ENCODE results near the gene EPS8L2. TPM values are rescaled to one million over a fixed set of nuclear protein-coding genes. Genes with fewer than 3 reads are reported as not detected.

EPS8L2 gene
- total and polyA plus RNA-seq, 2 of the 8 experiments (the other 6 are each of a cell fraction or from before 2014, with no cell fraction given), result 38.5 to 57.0 TPM

DNA sequence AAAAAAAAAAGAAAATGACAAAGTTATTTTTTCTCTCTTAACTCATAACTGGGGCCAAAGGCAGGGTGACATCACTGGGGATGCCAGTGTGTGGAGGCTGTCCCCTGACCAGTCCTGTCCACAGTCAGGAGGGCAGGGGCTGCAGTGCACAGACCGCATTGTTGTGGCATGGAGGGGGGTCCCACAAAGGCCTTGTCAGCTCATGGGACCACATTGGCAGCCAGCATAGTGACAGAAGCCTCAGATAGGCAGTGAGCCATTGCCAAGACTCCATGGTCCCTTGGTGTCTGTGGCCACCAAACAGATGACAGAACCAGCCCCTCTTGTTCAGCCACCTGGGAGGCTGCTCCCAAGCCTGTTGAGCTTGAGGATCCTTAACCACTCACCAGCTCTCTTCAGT is 6.3 kb upstream of the EPS8L2 start:
- 94% methylated on average over 1 of the region's 1 CpG; no CpG with 5 or more reads in 1 of the 2 experiments for WGBS, 2 experiments (ENCODE audit: extremely low coverage in 1 of 2, insufficient coverage in 1 of 2, insufficient read length in 1 of 2, insufficient replicate concordance in 2 of 2, low coverage in 1 of 2, low lambda C conversion rate in 2 of 2, missing lambda C conversion rate in 1 of 2)
- Histone ChIP-seq H3K23me2 (ENCODE audit: low read depth, low read length) (peaks cover 2% of the 10 kb centered on the region; the same call in 1 of the 2 replicates), H2BK20ac (ENCODE audit: low read length) (no peak overlapping the region), H3K36me3 (ENCODE audit: control insufficient read depth in 2 of 4, insufficient read depth in 4 of 4, low read length in 3 of 4) (no peaks in the 10 kb centered on the region), H3K23ac (ENCODE audit: insufficient read length) (no peak overlapping the region), H3K14ac (ENCODE audit: insufficient read length) (no peak overlapping the region), H3K79me1 (ENCODE audit: low read depth, low read length) (no peaks in the 10 kb centered on the region), H3K27me3 (replicated peaks in 1 of 4; ENCODE audit: control insufficient read depth in 3 of 4, extremely low read depth in 1 of 4, insufficient read depth in 3 of 4, low read length in 3 of 4) (no peaks in the 10 kb centered on the region), H3K9ac (replicated peaks in 1 of 4; ENCODE audit: extremely low read depth in 1 of 4, low read depth in 3 of 4, low read length in 3 of 4) (no peak overlapping the region; a peak in 1 of 7 replicates), H3K4me3 (ENCODE audit: extremely low read depth in 1 of 4, insufficient read depth in 2 of 4, low read depth in 3 of 4, low read length in 4 of 4) (no peak overlapping the region), H4K91ac (replicated peaks; ENCODE audit: insufficient read length, low read length) (no peak overlapping the region), H3K18ac (ENCODE audit: extremely low read depth, low read length) (no peak overlapping the region), H4K5ac (ENCODE audit: insufficient read length, low read depth, low read length) (no peak overlapping the region), H3K4me1 (replicated peaks in 1 of 4; ENCODE audit: control insufficient read depth in 3 of 4, insufficient read depth in 4 of 4, low read length in 3 of 4) (peaks cover 0 to 10% (median 6%) of the 10 kb centered on the region in 4 experiments; a peak in 6 of 7 replicates), H2BK12ac (ENCODE audit: low read depth, low read length) (no peak overlapping the region), H4K20me1 (replicated peaks in 1 of 2; ENCODE audit: control insufficient read depth in 1 of 2, insufficient read depth in 2 of 2, low read length in 2 of 2) (peaks cover 0 to 4% of the 10 kb centered on the region in 2 experiments), H3K4me2 (ENCODE audit: insufficient read depth in 1 of 2, low read depth in 2 of 2, low read length in 2 of 2) (no peak overlapping the region), H3K27ac (ENCODE audit: low read depth, low read length) (no peak overlapping the region), H2AK5ac (ENCODE audit: low read depth, low read length) (no peak overlapping the region), H2BK120ac (replicated peaks; ENCODE audit: low read depth, low read length) (no peak overlapping the region), H2BK15ac (ENCODE audit: low read length) (no peak overlapping the region), H3K56ac (replicated peaks; ENCODE audit: insufficient read length, low read depth, low read length) (no peak overlapping the region), H3K9me3 (ENCODE audit: insufficient read depth in 2 of 2, low read depth in 1 of 2, low read length in 1 of 2) (no peaks in the 10 kb centered on the region), H3K4ac (replicated peaks; ENCODE audit: insufficient read length, low read depth, low read length) (no peak overlapping the region), H4K8ac (ENCODE audit: extremely low read depth, insufficient read depth, low read length) (peak overlapping the region; percentile 57; the same call in 1 of the 2 replicates), H2BK5ac (ENCODE audit: low read depth, low read length) (no peak overlapping the region), H2AFZ (ENCODE audit: low read length) (no peak overlapping the region), H3K79me2 (ENCODE audit: control insufficient read depth in 1 of 2, insufficient read depth in 2 of 2, low read length in 2 of 2) (no peaks in the 10 kb centered on the region)
- DNase-seq (ENCODE audit: low read depth in 1 of 2, low spot score in 2 of 2) (no peak), FAIRE-seq (no peak)
- POLR2A ChIA-PET (ENCODE audit: partially characterized antibody), result interaction anchor here (0.6 to 2.0 kb wide), 3 partner anchors 26 to 53 kb away, joined by 3 to 6 read pairs (median 4); no protein-coding TSS in a partner anchor
- TF ChIP-seq GABPA (IDR thresholded peaks at IDR 0.05; ENCODE audit: borderline replicate concordance, insufficient read depth, low read length), result no peak
- TF ChIP-seq RNF2 (IDR thresholded peaks at IDR 0.05; ENCODE audit: borderline replicate concordance, low read depth, low read length, missing control alignments, poor library complexity, severe bottlenecking), result no peak
- no peak for TF ChIP-seq CBX8 (IDR thresholded peaks at IDR 0.05; ENCODE audit: borderline replicate concordance, low read depth, low read length)
- TF ChIP-seq, protein P1, sequence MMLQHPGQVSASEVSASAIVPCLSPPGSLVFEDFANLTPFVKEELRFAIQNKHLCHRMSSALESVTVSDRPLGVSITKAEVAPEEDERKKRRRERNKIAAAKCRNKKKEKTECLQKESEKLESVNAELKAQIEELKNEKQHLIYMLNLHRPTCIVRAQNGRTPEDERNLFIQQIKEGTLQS (IDR thresholded peaks at IDR 0.05; ENCODE audit: insufficient read depth, low read depth, low read length), result no peak
- TF ChIP-seq ATF2 (IDR thresholded peaks at IDR 0.05; ENCODE audit: low read length), result no peak
- CTCF ChIA-PET (ENCODE audit: partially characterized antibody), result interaction anchor here (0.6 to 1.7 kb wide), 5 partner anchors 19 to 63 kb away, joined by 3 to 4 read pairs (median 3); no protein-coding TSS in a partner anchor

All from H1 (cell line).